Inflammatory macrophage treated with lipopolysaccharide for 4 hours (primary cell): ENCODE results near the gene RAP1GAP.
"Not testable (repeated sequence)": the region's sequence is repeated elsewhere in the genome, so short reads cannot be mapped to it uniquely, and the experiment has no call there.

Experiments used
- DNase-seq: peaks from one replicate; pipeline ENCODE4 v3.0.0-alpha.2; 2020

RAP1GAP gene

GRCh38 chr1:21641967-21642739, 27.0 kb downstream of the RAP1GAP start:
- no peak for DNase-seq

- no peak for DNase-seq
Observed at GRCh38 chr1:21641537-21641936, 27.6 kb downstream of the RAP1GAP start.

- DNase-seq, result no peak
Observed at GRCh38 chr1:21641076-21641475, 28.1 kb downstream of the RAP1GAP start.

DNA sequence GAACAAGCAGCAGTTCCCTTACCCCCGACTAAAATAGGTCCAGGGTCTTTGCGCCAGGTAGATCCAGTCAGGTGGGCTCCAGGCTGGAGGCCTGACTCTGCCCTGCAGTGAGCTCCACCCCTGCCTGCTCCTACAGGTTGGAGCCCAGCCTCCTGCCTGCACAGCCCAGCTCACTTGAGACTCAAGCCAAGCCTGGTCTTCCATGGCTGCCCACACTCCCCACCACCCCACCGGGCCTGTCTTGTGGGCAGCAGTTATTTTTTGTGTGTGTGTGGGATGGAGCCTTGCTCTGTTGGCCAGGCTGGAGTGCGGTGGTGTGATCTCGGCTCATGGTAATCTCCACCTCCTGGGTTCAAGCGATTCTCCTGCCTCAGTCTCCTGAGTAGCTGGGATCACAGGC, 28.5 kb downstream of the RAP1GAP start:
- DNase-seq, result no peak

DNA sequence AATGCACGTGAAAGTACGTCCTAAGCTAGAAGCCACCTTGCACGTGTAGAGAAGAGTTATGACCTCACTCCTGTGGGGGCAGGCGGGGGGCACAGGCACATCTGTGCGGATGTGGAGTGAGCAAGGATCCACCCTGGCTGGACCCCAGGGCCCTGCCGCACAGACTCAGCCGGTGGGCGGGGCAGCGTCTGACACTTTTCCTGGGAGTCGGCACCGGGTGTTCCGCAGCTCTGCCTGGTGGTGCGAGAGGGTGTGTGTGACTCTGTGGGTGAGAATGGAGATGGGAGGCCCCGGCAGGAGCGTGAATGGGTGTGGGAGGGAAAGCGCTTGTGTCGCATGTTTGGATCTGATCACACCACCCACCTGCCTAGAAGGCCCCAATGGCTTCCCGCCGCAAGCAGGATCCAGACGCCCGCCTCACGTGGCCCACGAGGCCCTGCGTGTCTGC, 29.5 kb downstream of the RAP1GAP start:
- DNase-seq, result no peak

DNA sequence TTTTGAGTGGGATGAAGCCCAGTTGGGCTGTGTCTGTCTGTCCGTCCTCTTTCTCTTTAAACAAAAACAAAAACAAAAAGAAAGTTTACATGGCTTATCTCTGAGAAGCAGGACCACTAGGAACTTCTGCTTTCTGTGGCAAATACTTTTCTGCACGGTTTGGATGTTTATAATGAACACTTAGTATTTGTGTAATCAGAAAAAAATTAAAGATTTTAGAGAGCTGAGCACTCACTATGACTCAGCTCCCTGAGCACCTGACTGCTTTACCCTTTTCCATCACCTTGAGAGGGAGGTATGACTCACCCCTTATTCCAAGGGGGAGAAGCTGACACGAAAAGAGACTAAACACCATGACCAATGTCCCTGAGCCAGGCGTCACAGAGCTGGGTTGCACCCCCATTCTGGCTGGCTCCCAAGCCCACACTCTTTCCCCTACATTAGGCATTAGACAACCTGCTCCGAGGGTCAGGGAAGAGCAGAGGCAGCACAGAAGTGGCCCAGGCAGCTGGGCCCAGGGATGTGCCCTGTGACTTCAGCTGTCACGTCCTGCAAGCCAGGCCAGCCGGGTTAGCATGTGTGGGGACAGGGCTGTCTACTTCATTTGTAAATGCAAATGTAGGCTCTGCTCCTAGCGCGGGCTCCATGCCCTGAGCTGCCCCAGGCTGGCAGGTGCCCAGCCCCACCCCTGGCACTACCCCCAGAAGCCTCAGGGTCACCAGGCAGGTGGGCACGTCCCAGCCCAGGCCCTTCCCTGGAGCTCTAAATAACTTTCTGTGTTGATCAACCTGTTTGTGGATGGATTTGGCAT, 30.4 kb downstream of the RAP1GAP start:
- no peak for DNase-seq

GRCh38 chr1:21637514-21637913, 31.6 kb downstream of the RAP1GAP start:
- no peak for DNase-seq

DNA sequence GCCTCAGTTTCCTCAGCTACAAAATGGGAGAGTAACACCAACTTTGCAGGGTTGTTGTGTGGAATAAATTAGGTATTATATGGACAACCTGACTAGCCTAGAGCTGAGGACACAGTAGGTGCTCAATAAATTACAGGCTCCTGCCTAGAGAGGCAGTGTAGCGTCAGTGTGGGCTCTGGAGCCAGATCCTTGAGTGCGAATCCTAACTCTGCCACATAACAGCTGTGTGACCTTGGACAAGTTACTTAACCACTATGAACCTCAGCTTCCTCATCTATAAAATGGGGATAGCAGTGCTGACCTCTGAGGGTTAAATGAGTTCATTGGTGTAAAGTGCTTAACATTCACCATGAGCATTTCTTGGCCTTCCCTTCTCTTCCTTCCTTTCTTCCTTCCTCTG, 33.1 kb downstream of the RAP1GAP start:
- no peak for DNase-seq

DNA sequence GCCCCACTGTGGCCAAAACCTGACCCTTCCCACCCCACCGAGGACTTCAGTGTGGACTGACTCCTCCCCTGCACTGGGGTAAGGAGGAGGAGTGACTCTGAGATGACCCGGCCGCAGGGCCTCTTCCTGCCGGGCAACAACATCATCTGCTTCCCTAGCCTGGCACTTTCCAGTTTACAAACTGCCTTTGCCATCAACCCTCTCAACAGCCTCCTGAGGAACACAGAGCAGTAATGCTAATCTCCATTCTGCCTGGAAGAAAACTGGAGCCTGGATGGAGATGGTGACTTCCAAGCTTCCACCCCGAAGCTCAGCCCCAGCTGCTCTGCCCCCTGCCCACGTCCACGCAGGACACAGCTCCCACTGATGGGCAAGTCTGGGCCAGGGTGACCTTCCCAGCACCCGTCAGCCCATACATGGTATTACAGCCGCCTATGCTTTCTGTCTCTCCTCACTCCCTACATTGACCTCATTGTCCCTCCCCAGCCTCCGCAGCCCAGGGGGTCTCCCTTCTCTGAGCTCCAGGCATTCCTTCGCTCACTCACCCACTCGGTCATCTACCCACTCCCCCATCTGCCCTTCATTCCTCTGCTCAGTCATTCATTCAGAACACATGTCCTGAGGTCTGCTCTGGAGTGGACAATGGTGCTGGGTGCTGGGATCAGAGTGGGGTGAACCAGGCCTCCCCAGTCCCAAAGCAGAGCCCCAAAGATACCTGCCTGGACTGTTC, 34.2 kb downstream of the RAP1GAP start:
- no peak for DNase-seq

DNA sequence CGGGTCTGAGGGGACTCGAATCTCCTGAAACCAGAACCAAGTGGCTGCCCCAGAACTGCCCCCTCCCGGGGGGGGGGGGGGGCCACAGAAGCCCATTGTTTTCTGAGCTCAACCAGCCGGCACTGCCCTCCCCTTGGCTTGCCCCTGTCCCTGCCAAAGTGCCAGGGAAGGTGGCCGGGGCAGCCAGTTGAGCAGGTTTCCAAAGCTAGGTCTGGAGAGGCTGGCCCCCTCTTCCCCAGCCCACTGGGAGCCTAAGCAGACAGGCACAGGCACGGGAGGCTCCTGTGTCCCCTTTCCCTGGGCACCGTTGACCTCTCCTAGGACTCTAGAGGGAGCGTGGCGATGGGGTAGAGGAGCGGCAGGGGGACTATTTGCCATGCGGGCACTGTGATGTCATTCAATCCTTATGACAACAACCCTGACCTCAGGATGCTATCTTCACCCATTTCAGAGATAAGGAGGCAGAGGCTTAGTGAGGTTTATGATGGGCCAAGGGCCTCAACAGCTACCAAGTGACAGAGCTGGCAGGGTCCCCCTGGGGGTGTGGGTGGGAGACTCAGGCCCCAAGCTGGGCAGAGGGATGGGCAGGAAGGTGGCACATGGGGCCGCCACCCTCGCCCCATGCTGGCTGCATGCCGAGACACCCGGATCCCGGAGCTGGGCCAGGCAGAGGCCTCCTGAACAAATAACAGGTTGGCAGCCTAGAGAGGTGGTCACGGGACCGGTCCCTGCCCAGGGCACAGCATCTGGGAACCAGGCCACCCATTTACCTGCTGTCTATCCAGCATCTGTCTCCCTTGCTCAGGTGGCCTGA, 35.0 kb downstream of the RAP1GAP start:
- no peak for DNase-seq

- DNase-seq, result no peak
Observed at GRCh38 chr1:21633141-21633755, 35.9 kb downstream of the RAP1GAP start.

GRCh38 chr1:21631944-21632887, 36.9 kb downstream of the RAP1GAP start:
- no peak for DNase-seq

GRCh38 chr1:21631590-21631943, 37.6 kb downstream of the RAP1GAP start:
- not testable (repeated sequence) for DNase-seq

DNA sequence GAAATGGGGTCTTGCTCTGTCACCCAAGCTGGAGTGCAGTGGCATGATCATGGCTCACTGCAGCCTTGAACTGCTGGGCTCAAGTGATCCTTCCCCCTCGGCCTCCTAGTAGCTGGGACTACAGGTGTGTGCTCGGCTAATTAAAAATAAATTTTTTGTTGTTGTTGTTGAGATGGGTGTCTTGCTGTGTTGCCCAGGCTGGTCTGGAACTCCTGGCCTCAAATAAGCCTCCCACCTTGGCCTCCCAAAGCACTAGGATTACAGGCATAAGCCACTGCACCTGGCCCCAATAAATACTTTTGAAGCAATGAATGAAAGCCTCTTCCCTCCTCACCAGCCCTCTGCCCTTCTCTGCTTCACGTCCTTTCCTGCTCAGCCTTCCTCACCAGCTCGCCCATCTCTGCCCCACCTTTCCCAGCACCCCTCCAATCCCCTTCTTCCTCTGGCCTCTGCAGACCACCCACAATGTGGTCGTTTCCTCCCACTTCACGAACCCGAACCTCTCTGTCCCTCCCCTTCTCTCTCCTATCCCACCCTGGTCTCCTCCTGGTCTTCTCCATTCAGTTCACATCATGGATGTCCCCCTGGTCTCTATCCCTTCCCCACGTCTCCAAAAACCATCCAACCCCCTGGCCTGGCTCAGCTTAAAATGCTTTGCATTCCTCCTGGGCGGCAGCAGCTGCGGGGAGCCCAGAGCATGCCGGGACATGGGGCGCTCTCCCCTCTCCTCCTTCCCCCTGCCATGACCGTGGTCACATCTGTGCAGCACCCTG, 38.4 kb downstream of the RAP1GAP start:
- no peak for DNase-seq

GRCh38 chr1:21629971-21630370, 39.2 kb downstream of the RAP1GAP start:
- no peak for DNase-seq

DNA sequence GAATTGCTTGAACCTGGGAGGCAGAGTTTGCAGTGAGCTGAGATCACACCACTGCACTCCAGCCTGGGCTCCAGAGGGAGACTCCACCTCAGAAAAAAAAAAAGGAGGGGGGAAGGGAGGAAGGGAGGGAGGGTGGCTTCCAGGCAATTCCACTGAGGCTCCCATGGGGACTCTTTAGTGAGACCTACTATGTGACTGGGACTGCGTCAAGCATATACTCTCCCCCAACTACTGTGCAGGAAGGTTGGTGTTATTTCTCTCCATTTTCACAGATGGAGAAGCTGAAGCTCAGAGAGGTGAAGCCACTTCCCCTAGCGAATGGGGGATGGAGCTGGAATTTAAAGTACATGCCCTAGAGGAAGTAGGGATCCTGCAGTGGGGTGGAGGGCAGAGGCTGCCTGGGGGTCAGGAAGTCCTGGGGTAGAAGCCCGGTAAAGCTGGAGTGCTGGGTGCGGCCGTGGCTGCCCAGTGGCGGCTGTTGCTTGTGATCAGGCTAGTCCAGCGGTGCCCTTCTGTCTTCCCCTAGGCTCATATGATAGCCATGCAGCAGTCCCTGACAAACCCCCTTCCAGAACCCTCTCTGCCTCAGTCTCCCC, 40.3 kb downstream of the RAP1GAP start:
- no peak for DNase-seq

GRCh38 chr1:21626921-21627339, 42.2 kb downstream of the RAP1GAP start:
- DNase-seq, result no peak

- DNase-seq, result no peak
Observed at GRCh38 chr1:21625390-21626190, 43.6 kb downstream of the RAP1GAP start.
